Heart left ventricle (tissue), 13 donors: ENCODE data around the gene TXNDC5.

Experiments used
- POLR2A ChIP-seq, 2 donors: fragments of 450-650 bp; IDR thresholded peaks; one replicate each; pipeline ENCODE4 v1.6.1; 2017; ENCODE audit warnings: antibody characterized with exemption in 2 of 2, mild to moderate bottlenecking in 2 of 2, moderate library complexity in 2 of 2
- TF ChIP-seq, protein P1 (sequence below), 12 donors: fragments of 200-600 bp; sonication (generic) in 4 of 12; IDR thresholded peaks; one replicate each; pipeline versions ENCODE4 v1.5.0 to v1.8.0; 2018 to 2022; ENCODE audit warnings: antibody characterized with exemption in 12 of 12, mild to moderate bottlenecking in 5 of 12
- donor health status: ischemic (EF 13 %, LVEDD 7.1; RV severe dilation, severe dysfunction).
- donor health status: DM: no; HTN: yes; CAD: no.
- donor health status: DM: no; HTN: no; CAD: no.
- donor health status: ischemic (EF 25% LVEDD 6.9; RV normal size, moderate dysfunction).
- donor health status: ischemic (EF 25% LVEDD 5.7; RV mildly dilated, moderate dysfunction).
- donor health status: ischemic (EF 35%, LVEDD 5.7; RV mildly dilated, moderate dysfunction).
- donor health status: nonischemic (EF 11% LVEDD 7.7; RV severe dilation, severe dysfunction).
- donor health status: DM: yes; HTN: yes; CAD: no.
- donor health status: PGD.
- donor health status: ischemic (EF 29% LVEDD 5.4; RV normal size, mild dysfunction).
- donor health status: nonischemic (EF 23%, LVEDD 6.1; RV moderate dilation, normal function).

DNA sequence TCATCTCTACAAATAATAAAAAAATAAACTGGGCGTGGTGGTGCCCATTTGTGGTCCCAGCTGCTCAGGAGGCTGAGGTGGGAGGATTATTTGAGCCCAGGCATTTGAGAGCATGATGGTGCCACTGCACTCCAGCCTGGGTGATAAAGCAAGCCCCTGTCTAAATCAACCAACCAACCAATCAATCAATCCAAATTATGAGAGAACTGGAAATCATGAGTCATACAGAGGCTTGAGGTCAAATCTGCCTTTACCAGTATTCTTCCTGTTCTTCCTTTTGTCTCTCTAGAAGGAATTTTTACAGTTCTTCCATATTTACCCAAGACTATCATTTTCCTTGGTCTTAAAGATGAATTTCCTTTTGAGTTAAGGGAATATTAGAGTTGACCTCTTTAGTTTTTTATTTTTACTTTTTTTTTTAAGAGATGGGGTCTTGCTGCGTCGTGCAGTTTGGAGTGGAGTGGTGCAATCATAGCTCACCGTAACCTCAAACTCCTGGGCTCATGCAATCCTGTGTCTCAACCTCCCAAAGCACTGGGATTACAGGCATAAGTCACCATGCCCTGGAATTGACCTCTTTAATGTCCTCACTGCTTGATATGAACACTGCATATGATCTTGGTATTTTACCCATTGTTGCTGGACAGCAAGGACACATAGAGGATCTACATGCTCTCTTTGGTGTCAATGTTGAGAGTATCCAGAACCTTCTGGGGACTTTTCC lies 44.1 kb upstream of the TXNDC5 start:
- TF ChIP-seq, protein P1, sequence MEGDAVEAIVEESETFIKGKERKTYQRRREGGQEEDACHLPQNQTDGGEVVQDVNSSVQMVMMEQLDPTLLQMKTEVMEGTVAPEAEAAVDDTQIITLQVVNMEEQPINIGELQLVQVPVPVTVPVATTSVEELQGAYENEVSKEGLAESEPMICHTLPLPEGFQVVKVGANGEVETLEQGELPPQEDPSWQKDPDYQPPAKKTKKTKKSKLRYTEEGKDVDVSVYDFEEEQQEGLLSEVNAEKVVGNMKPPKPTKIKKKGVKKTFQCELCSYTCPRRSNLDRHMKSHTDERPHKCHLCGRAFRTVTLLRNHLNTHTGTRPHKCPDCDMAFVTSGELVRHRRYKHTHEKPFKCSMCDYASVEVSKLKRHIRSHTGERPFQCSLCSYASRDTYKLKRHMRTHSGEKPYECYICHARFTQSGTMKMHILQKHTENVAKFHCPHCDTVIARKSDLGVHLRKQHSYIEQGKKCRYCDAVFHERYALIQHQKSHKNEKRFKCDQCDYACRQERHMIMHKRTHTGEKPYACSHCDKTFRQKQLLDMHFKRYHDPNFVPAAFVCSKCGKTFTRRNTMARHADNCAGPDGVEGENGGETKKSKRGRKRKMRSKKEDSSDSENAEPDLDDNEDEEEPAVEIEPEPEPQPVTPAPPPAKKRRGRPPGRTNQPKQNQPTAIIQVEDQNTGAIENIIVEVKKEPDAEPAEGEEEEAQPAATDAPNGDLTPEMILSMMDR (IDR thresholded peaks at IDR 0.05): no peak
- TF ChIP-seq POLR2A (IDR thresholded peaks at IDR 0.05): no peak
